ENCODE results near the gene MAB21L2.

Gene MAB21L2

DNA sequence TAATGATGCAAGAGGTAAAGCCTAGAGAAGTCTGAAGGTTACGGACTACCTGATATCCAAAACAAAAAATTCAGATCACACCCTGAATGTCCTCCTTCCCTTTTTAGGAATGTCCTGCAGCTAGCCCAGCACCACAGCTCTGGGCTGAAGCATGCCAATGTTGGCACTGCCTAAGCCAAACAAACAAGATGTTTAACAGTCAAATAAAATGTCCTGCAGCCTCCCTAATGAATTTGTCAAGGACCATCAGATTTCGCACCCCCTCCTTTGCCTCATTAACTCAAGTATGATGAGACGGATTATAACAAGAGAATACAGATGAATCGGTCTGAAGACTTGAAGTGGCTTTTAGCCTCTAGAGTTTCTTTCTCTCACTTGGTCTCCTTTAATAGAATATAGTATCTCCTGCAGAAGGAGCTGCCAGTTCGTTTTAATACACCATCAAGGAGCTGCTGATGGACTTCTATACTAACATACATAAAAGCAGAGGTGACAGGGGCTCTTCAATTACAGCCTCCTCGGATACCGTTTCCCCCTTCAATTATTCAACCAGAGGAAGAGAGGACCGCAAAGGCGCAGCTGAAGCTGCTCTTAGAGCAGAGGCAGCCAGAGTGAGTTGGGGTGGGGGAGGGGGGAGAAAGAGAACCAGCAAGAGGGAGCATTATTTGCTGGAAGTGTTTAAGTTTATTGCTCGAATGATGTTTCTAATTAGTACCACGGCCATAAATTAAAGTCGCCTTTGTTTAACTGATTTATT, 3.0 kb upstream of the MAB21L2 start:
- DNase-seq: peak; percentile 34

DNA sequence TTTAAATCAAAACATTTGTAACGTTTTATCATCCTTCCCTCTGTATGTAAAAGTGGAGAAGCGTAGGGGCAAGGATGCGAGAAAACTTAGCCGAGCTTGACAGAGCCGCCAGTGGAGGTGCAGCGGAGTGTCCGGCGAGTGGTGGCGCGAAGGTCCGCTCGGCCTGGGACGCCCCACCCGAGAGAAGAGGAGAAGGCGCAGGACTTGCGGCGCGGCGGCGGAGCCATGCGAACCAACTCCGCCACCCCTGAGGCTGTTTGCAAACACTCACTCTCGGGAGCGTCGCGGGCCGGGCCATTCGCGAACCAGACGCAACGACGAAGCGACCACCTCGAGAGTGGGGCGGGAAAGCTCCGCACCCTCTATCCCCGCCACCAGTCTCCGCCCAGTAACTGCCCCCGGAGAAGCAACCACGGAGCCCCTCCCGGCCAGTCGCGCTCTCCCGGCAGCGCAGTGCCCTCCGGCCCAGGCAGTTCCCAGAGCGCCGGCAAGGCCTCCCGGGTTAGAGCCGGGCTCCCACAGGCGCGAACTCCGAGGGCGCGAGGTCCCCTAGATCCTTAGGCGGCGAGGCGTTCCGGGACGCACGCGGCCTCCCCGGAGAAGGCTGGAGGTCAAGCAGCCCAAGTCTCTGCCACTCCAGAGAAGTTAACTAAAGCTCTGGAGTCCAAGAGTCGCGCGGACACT, 2.3 kb upstream of the MAB21L2 start:
- peak; percentile 21 for DNase-seq

GRCh38 chr4:150580306-150580705, 1.6 kb upstream of the MAB21L2 start:
- no peak for DNase-seq

GRCh38 chr4:150581056-150581605, 820 bp upstream of the MAB21L2 start:
- DNase-seq: no peak

DNA sequence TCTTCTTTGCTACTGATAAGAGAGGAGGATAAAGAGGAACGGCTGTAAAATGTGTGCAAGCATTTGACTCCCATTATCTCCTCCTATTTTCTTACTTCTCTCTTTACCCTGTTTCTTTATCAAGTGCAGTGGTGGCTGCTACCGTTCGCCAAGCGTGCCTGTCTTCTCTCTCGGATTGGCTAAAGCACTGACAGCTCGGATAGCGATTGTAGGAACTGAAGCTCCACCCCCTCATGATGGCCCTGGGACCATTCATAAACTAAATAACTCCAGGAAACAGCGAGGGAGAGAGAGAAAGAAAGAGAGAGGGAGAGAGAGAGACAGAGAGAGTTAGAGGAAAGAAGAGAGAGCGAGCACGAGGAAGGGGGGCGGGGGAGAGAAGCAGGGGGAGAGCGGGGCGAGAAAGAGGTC, 305 bp upstream of the MAB21L2 start:
- DNase-seq: peak; percentile 66

GRCh38 chr4:150582873-150583286, 929 bp downstream of the MAB21L2 start:
- DNase-seq: peak; percentile 20

GRCh38 chr4:150583287-150584110, 1.5 kb downstream of the MAB21L2 start:
- peak; percentile 13 for DNase-seq

GRCh38 chr4:150584111-150584915, 2.4 kb downstream of the MAB21L2 start:
- DNase-seq: no peak

GRCh38 chr4:150585611-150586010, 3.7 kb downstream of the MAB21L2 start:
- DNase-seq: no peak

DNA sequence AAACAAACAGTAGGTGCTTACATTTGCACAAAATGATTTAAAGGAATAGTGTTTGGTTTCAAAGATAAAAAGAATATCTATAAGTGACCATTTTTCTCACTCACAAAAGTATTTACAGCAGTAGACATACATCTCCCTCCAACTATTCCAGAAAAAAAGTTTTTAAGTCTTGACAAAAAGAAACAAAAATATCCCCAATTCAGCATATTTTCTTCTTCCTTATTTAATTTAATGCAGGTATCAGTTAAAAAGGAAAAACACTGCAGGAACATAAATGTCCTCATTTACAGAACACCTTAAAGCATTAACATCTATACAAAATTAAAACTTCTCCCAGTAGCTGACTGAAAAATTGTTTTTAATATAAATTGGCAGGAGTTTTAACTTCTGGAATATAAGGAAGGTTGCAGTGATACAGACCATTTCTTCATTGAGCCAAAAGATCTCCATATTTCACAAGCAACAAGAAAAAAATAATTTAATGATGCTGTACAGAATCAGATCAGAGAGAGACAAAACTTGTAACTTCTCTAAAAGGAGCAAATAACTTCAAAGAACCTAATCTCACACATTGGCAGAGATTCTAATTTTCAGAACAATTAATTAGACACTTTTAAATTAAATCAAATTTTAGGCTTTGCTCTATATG, 4.3 kb downstream of the MAB21L2 start:
- no peak for DNase-seq

DNA sequence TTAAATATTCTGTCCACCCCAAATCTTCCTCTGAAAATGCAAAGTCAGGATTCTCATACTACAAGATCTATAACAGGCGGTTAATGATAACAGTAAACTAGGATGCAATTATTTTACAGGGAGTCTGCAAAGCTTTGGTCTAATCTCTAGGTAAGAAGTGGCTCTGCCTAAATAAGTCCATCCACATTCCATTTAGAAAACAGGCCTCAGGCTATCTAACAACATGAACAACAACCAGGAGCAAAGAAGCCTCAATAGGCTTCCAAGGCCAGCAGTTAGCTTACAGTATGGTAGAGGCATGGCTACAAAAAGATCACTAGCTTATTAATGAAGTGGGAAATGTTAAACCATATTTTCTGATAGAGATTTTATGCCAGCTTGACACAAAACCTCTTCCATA, 6.4 kb downstream of the MAB21L2 start:
- DNase-seq: no peak

DNA sequence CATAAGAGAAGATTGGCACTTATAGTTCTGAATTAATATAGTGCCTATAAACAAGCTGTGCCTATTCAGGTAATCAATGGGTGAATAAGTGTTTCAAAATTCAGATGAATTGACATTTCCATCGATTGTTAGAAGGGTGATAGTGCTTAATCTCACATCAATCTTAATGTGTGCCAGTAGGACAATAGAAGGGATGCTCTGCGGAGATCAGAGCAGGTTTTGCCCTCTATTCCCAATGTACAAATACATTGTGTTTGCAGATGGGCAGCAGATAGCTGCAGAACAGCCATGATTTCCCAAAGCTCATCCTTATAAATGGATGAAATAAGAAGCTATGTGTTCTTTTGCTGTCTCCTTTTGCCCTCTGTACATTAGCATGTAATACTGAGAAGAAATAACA, 7.2 kb downstream of the MAB21L2 start:
- DNase-seq: no peak

- no peak for DNase-seq
These were observed 8.7 kb downstream of the MAB21L2 start for GRCh38 chr4:150590631-150591030.

- no peak for DNase-seq
These were observed 9.5 kb downstream of the MAB21L2 start for GRCh38 chr4:150591406-150591805.

DNA sequence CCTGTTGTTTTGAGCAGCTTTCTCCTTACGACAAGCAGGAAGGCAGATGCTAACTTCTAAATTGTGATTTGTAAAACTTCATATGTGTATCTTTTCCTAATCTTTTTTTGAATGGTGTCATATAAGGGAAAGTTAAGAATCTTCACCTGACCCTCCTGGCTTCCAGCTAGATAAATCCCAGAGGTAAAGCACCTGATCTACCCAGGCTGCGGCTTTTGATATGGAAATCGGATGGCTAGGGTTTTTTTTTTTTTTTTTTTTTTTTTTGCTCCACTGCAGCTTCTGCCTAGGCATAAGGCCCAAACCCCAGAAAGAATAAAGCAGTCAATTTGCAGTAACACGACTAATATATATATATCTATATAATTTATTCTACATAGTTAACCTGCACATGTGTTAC, 10.0 kb downstream of the MAB21L2 start:
- no peak for DNase-seq

- DNase-seq: peak; percentile 34
These were observed 12.0 kb downstream of the MAB21L2 start for GRCh38 chr4:150593996-150594395.

DNA sequence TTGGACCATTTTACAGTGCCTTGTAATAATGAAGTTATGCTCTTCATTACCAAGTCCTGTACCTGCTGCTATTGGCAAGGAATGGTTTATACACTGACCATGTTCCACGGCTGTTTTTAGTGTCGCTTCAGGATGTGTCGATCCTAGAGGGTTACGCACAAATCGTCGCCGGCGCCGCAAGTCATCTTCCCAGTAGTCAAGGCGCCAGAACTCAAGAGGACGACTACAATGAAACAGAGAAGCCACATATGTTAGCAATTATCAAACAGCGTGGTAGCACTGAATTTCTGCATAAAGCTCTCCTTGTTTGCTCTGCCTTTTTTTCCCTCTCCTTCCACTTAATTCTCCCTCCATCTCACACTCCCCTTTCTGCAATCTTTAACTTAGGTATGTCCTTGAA, 17.0 kb downstream of the MAB21L2 start:
- peak; percentile 41 for DNase-seq

- DNase-seq: no peak
These were observed 17.6 kb downstream of the MAB21L2 start for GRCh38 chr4:150599547-150599946.

- DNase-seq: no peak
These were observed 19.0 kb downstream of the MAB21L2 start for GRCh38 chr4:150600812-150601445.

DNA sequence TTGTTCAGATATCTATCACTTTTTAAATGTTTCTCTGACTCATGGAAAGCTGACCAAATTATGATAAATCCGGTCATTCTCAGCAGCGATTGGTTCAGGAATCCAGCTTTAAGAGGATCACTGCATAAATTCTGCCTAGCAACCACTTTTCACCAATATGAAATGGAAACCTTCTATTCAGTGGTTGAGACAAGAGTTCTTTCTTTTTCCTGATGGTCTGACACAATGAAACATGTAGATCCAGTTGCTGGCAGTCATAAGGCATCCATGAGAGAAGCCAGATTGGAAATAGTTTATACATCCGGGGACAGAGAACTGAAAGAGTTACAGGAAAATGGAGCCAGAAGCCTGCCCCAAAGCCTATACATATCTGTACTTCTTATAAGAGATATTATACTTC, 27.2 kb downstream of the MAB21L2 start:
- DNase-seq: no peak

DNA sequence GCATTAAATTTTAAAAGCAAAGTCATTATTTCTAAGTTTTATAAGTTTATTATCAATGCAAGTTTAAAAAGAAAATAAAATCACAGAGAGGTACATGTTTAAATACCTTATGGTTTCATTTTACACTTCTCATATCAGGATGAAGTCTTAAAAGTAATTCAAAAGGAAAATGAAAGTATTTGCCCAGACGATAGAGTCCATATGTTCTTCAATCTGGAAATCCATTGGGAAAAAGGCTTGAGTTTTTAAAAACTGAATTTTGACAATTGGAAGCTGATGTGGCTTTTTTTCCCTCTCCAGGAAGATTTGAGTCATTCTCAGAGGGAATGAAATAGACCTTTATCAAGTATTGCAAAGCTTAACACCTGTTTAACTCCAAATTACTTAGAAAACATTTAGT, 37.1 kb downstream of the MAB21L2 start:
- peak; percentile 40 for DNase-seq
